RWPE2 (cell line): ENCODE data around the gene RAB26.
"Not testable (repeated sequence)": the region's sequence is repeated elsewhere in the genome, so short reads cannot be mapped to it uniquely, and the experiment has no call there.

ENCODE experiments used
- ATAC-seq: fragments of 200-7000 bp; cut with Tn5 transposase; 3 replicates; pipeline ENCODE4 v1.9.1; 2021; ENCODE audit warnings: low read depth
- DNase-seq: peaks from one replicate; pipeline ENCODE4 v3.0.0-alpha.2; 2020; ENCODE audit warnings: low spot score
- H3K27ac ChIP-seq: fragments of 450-650 bp; 2 replicates; pipeline ENCODE4 v1.5.1; 2017; ENCODE audit warnings: mild to moderate bottlenecking; ENCODE audit not compliant: poor library complexity, severe bottlenecking
- H3K27me3 ChIP-seq: fragments of 250-450 bp; sonication (Bioruptor Pico); 2 replicates; pipeline ENCODE4 v1.5.1; 2021; ENCODE audit warnings: mild to moderate bottlenecking, moderate library complexity; ENCODE audit not compliant: insufficient read depth, poor library complexity, severe bottlenecking
- H3K36me3 ChIP-seq: fragments of 250-450 bp; sonication (Bioruptor Pico); 2 replicates; pipeline ENCODE4 v1.5.1; 2020; ENCODE audit warnings: low read depth, mild to moderate bottlenecking, moderate library complexity
- H3K4me1 ChIP-seq: fragments of 250-450 bp; sonication (Bioruptor Pico); 2 replicates; pipeline ENCODE4 v1.5.1; 2021; ENCODE audit warnings: mild to moderate bottlenecking, moderate library complexity; ENCODE audit not compliant: insufficient read depth, poor library complexity, severe bottlenecking
- H3K4me3 ChIP-seq: fragments of 250-450 bp; sonication (Bioruptor Pico); 2 replicates; pipeline ENCODE4 v1.5.1; 2021; ENCODE audit warnings: mild to moderate bottlenecking, moderate library complexity; ENCODE audit not compliant: severe bottlenecking
- H3K9me3 ChIP-seq: fragments of 250-450 bp; sonication (Bioruptor Pico); 2 replicates; pipeline ENCODE4 v1.5.1; 2021; ENCODE audit warnings: mild to moderate bottlenecking, moderate library complexity; ENCODE audit not compliant: severe bottlenecking

RAB26 gene

DNA sequence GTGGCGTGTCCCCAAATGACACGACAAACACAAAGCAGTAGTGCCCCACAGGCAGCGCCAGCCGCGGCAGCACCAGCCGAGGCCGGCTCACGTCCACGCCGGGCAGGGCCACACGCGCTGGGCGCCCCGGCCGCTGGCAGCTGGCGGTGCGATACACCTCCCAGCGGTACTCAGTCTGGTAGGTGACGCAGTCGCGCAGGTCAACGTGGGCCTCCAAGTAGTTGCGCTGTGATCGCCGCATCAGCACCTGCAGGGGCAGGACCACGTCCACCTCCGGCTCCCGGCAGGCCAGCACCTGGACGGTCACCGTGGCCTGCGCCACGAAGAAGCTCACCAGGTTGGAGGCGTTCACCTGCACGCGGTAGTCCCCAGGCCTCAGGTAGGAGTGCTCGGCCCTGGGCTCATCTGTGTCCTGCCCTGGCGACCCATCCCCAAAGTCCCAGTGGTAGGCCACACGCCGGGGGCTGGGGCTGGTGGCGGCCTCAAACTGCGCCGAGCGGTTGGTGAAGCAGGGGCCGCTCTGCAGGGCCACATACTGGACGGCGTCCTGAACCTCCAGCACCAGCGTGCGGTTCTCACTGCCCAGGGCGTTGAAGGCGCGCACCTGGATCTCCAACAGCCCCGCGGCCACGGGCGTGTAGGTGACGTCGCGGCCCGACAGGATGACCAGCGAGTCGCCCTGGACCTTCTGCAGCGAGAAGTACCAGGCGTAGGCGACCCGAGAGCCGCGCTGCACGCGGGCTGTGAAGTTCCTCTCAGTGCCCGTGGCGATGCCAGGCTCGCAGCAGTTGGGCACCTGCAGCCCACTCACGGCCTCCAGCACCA, 39.8 kb upstream of the RAB26 start:
- not testable (repeated sequence) for DNase-seq, H3K27ac ChIP-seq, H3K4me1 ChIP-seq, ATAC-seq, H3K4me3 ChIP-seq, H3K9me3 ChIP-seq, H3K27me3 ChIP-seq
- peaks cover 14% of the 10 kb centered on the region; the same call in 1 of the 2 replicates for H3K36me3 ChIP-seq

DNA sequence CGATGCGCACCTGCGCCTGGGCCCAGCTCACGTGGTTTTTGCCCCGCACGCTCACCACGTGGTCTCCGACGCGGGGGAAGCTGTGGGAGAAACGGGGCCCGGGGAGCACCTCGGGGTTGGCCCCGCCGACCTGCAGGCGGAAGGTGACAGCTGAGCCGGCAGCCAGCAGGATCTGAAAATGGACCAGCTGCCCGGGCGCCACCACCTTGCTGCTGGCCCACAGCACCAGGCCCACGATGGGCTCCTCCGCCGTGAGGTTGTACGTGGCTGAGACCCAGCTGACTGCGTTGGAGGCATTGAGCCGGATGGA, 39.2 kb upstream of the RAB26 start:
- not testable (repeated sequence) for ATAC-seq, H3K9me3 ChIP-seq, H3K27ac ChIP-seq, H3K4me3 ChIP-seq, H3K4me1 ChIP-seq, DNase-seq, H3K27me3 ChIP-seq
- peaks cover 15% of the 10 kb centered on the region; the same call in 1 of the 2 replicates for H3K36me3 ChIP-seq

DNA sequence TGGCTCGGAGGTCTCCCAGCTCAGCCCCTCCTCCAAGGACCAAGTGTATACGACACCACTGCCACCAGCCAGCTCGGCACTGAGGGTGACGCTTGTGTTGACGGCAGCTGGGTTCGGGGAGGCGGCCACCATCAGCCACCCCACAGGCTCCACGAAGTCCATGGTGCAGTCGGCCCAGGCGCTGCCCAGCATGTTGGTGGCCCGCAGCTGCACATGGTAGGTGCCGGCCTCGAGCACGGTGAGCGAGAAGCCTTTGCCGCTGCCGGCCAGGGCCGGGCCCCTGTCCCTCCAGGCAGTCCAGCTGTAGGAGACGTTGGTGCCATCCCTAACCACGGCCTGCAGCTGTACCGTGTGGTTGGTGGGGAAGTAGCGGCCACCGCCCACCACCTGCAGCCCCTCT, 38.6 kb upstream of the RAB26 start:
- H3K9me3 ChIP-seq, H3K4me3 ChIP-seq, DNase-seq, H3K27me3 ChIP-seq, H3K27ac ChIP-seq, H3K4me1 ChIP-seq: not testable (repeated sequence)
- peaks cover 15% of the 10 kb centered on the region; the same call in 1 of the 2 replicates for H3K36me3 ChIP-seq
- ATAC-seq, result peak; percentile 19; the same call in 1 of the 3 replicates

DNA sequence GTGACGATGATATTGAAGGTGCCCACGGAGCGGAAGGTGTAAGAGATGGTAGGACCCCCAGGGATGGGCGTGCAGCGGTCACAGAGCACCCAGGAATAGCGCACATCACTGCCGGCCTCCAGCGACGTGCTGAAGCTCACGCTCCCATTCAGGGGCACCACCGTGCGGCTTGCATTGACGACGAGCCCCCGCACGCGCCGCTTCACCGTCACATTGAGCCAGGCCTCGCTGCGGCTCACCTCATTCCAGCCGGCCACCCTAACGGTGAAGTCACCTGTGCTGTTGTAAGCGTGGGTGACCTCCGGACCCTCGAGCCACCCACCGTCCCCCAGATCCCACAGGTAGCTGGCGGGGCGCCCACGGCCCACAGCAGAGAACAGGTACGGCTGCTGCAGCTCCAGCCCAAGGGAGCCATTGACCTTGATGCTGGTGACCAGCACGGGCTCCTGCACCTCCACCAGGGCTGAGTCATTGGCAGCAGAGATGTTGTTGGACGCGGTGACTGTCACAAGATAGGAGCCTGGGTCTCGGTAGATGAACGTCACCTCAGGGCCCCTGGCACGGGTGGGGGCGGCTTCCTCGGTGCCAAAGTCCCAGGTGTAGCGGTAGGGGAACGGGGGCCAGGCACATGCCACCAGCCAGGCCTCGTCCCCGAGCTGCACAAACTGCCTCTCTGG, 38.0 kb upstream of the RAB26 start:
- not testable (repeated sequence) for H3K27me3 ChIP-seq, DNase-seq, H3K4me1 ChIP-seq, ATAC-seq, H3K4me3 ChIP-seq, H3K9me3 ChIP-seq, H3K27ac ChIP-seq
- peaks cover 15% of the 10 kb centered on the region; the same call in 1 of the 2 replicates for H3K36me3 ChIP-seq

DNA sequence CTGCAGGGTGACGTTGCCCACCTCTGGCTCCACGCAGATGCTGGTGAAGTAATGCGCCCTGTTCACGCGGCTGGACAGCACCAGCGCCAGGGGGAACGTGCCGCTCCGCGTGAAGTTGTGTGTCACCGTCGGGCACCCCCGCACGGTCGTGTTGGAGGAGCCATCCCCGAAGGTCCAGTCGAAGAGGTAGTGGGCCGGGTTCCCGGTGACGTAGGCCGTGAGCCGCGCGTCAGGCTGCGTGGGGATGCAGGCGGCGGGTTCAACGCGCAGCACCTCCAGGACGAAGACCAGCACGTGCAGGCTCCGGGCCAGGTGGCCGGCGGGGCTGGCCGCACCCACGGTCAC, 37.4 kb upstream of the RAB26 start:
- peaks cover 15% of the 10 kb centered on the region; the same call in 1 of the 2 replicates for H3K36me3 ChIP-seq
- not testable (repeated sequence) for H3K9me3 ChIP-seq, H3K4me1 ChIP-seq, H3K27me3 ChIP-seq, H3K4me3 ChIP-seq, H3K27ac ChIP-seq, ATAC-seq, DNase-seq

DNA sequence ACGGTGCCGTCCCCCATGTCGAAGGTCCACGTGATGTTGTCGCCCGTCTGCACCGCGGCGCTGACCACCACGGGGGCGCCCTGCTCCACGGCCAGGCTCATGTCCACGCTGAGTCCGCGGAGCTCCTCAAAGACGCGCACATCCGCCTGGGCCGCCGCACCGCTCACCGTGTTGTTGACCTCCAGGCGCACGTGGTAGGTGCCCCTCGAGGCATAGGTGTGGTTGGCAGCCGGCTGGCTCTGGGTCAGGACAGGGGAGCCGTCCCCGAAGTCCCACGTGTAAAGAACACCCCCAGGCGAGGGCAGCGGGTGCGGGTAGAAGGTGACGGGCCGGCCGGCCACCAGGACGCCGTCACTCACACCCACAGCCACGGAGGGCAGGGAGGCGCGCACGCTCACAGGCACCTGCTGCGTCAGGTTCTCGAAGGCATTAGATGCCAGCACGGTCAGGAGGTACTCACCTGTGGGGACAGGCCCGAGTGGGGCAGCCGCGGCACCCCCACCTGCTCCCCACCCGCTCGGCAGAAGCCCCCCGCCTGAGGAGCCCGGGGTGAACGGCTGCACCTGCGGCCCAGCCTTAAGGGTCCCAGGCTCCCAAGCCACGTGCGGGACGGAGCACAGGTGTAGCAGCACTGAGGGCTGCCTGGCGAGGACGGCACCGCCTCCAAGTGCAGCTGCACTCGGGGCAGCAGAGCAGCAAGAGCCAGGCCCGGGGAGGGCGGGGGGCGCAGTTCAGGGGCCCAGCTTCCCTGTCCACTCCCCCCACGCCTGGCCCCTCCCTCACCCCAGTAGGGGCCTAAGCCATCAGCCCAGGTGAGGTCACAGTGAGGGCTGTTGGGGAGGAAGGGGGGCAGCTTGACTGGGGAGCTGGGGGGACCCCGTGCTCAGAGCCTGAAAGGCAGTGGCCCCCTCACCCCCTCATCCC, 36.8 kb upstream of the RAB26 start:
- not testable (repeated sequence) for H3K27ac ChIP-seq, ATAC-seq, H3K9me3 ChIP-seq, DNase-seq, H3K4me1 ChIP-seq, H3K4me3 ChIP-seq, H3K27me3 ChIP-seq
- H3K36me3 ChIP-seq, result peaks cover 15% of the 10 kb centered on the region; the same call in 1 of the 2 replicates

DNA sequence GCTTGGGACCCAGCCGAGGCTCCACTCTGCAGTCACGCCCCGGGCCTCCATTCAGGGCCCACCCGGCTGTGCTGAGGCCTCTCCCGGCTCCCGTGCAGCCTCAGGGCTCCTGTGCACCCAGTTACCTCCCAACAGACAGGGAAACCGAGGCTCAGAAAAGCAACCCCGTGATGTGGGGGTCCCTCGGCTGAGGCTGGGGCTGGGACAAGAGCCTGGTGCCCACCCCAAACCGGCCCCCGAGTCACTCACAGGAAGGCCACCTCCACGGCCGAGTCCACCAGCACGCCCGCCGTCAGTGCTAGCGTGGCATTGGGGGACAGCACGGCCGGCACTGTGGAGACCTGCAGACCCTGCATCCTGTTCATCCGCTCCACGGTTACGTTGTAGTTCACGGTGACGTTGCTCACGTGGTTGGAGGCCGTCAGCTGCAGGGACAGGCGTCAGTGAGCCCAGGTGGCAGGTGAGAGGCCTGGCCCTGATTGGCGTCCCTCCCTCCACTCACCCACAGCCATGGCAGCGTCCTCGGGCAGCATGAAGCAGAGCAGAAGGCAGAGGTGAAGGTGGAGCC, 35.8 kb upstream of the RAB26 start:
- ATAC-seq, H3K27me3 ChIP-seq, DNase-seq, H3K4me3 ChIP-seq, H3K9me3 ChIP-seq, H3K36me3 ChIP-seq, H3K4me1 ChIP-seq, H3K27ac ChIP-seq: not testable (repeated sequence)

DNA sequence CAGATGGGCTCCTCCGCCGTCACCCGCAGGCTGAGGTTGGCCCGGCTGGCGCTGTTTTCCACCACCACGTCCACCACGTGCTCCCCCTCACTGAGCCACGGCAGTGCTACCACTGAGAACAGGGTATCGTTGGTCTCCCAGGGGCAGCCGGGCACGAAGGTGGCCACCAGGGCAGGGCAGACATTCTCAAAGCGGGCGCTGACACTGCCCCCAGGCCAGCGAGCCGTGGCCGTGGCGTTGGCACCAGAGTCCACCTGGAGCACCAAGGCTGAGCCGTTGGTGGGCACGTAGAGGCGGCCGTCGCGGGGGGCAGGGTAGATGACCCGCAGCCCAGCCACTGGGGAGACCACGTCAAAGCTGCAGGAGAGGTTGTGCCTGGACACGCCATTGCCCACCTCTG, 34.2 kb upstream of the RAB26 start:
- H3K36me3 ChIP-seq, H3K4me3 ChIP-seq, H3K4me1 ChIP-seq, ATAC-seq, H3K27ac ChIP-seq, DNase-seq, H3K27me3 ChIP-seq, H3K9me3 ChIP-seq: not testable (repeated sequence)

DNA sequence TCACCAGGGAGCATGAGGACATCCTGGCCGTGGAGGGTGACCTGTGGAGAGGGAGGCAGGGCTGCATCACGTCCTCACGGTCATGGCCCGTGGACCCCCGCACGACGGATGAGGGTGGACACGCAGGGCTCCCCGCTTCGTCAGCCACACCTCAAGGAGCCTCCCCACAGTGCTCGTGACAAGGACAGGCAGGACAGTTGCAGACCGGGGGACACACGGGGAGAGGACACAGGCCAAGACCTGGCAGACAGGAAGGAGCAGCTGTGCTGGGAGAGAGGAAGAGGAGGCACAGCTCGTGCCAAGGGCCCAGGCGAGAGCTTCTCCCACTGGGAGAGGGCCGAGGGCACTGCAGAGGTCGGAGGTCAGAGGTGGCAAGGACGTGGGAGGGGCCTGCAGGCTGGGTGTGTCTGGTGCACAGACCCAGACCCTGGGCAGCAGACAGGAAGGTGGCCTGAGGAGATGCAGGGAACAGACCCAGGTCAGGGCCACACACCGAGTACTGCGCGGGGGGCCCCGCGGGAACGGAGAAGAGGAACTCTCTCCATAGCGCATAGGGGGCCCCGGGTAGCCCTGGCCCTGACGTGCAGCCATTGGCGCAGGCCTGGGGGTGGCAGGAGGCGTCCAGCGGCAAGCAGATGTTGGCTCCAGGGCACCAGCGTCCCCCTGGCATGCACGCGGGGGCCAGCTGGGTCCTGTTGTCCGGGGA, 33.4 kb upstream of the RAB26 start:
- not testable (repeated sequence) for H3K27ac ChIP-seq, H3K4me3 ChIP-seq, ATAC-seq, H3K9me3 ChIP-seq, H3K4me1 ChIP-seq, DNase-seq, H3K36me3 ChIP-seq, H3K27me3 ChIP-seq
